GM18861 (cell line): ENCODE measurements around the gene RSKR.
"Not testable (repeated sequence)": the region's sequence is repeated elsewhere in the genome, so short reads cannot be mapped to it uniquely, and the experiment has no call there.

Experiments
- ATAC-seq: cut with Tn5 transposase; IDR thresholded peaks from one replicate; pipeline ENCODE4 v1.9.1; 2021; ENCODE audit not compliant: unreplicated experiment

The RSKR gene

GRCh38 chr17:28613931-28614381, at the start of gene RSKR:
RSKR (minus strand) TSS chr17:28614185; CDS start chr17:28614161, 24 bp downstream.
- ATAC-seq, result no peak

- no peak for ATAC-seq
These were observed 49.7 kb upstream of the RSKR start for GRCh38 chr17:28663723-28664122.

GRCh38 chr17:28662527-28662829, 48.5 kb upstream of the RSKR start:
- ATAC-seq, result no peak

- ATAC-seq, result peak; percentile 58
These were observed 47.9 kb upstream of the RSKR start, which contains the start of the genes SDF2 and SUPT6H for GRCh38 chr17:28661635-28662526. SDF2 (minus strand) TSS chr17:28661906; CDS start chr17:28661876, 30 bp downstream. SUPT6H (plus strand) TSS chr17:28662205; CDS start chr17:28673402, 11,197 bp downstream.

GRCh38 chr17:28659497-28659881, 45.5 kb upstream of the RSKR start:
- not testable (repeated sequence) for ATAC-seq

- not testable (repeated sequence) for ATAC-seq
These were observed 44.9 kb upstream of the RSKR start for GRCh38 chr17:28658766-28659496.

- not testable (repeated sequence) for ATAC-seq
These were observed 44.4 kb upstream of the RSKR start for GRCh38 chr17:28658342-28658741.

- no peak for ATAC-seq
These were observed 43.8 kb upstream of the RSKR start for GRCh38 chr17:28657756-28658155.

- no peak for ATAC-seq
These were observed 41.2 kb upstream of the RSKR start for GRCh38 chr17:28655160-28655559.

GRCh38 chr17:28648698-28649097, 34.7 kb upstream of the RSKR start:
- no peak for ATAC-seq

GRCh38 chr17:28646039-28646754, 32.2 kb upstream of the RSKR start:
- ATAC-seq, result no peak

GRCh38 chr17:28645576-28645939, 31.6 kb upstream of the RSKR start:
- ATAC-seq, result no peak

- ATAC-seq, result peak; percentile 79
These were observed 31.0 kb upstream of the RSKR start, which contains the start of gene BLTP2 for GRCh38 chr17:28644787-28645575. BLTP2 (minus strand) TSS chr17:28645158; CDS start chr17:28645056, 102 bp downstream.

- no peak for ATAC-seq
These were observed 30.2 kb upstream of the RSKR start for GRCh38 chr17:28643983-28644786.

GRCh38 chr17:28641579-28641978, 27.6 kb upstream of the RSKR start:
- no peak for ATAC-seq

- ATAC-seq, result no peak
These were observed 21.5 kb upstream of the RSKR start for GRCh38 chr17:28635506-28635905.

GRCh38 chr17:28634206-28634865, 20.4 kb upstream of the RSKR start:
- no peak for ATAC-seq

GRCh38 chr17:28626818-28627217, 12.8 kb upstream of the RSKR start:
- ATAC-seq, result no peak

GRCh38 chr17:28624148-28624547, 10.2 kb upstream of the RSKR start:
- ATAC-seq, result no peak
